GM19043 (cell line): ENCODE measurements around the gene IGSF9B.

Experiments
- ATAC-seq: cut with Tn5 transposase; IDR thresholded peaks from one replicate; pipeline ENCODE4 v1.9.1; 2021; ENCODE audit warnings: low read depth; ENCODE audit not compliant: unreplicated experiment

Gene IGSF9B

GRCh38 chr11:133938166-133938565 is 18.6 kb downstream of the IGSF9B start:
- ATAC-seq: no peak

- no peak for ATAC-seq
These were observed 19.3 kb downstream of the IGSF9B start for GRCh38 chr11:133937468-133937867.

- no peak for ATAC-seq
These were observed 19.8 kb downstream of the IGSF9B start for GRCh38 chr11:133937015-133937414.

GRCh38 chr11:133936592-133936991 is 20.2 kb downstream of the IGSF9B start:
- no peak for ATAC-seq

- no peak for ATAC-seq
These were observed 20.6 kb downstream of the IGSF9B start for GRCh38 chr11:133936136-133936535.

- no peak for ATAC-seq
These were observed 21.2 kb downstream of the IGSF9B start for GRCh38 chr11:133935551-133935910.

- no peak for ATAC-seq
These were observed 21.9 kb downstream of the IGSF9B start for GRCh38 chr11:133934599-133935550.

- no peak for ATAC-seq
These were observed 22.7 kb downstream of the IGSF9B start for GRCh38 chr11:133934096-133934495.

- ATAC-seq: no peak
These were observed 25.2 kb downstream of the IGSF9B start for GRCh38 chr11:133931449-133932060.

GRCh38 chr11:133930767-133931448 is 25.9 kb downstream of the IGSF9B start:
- ATAC-seq: no peak

- no peak for ATAC-seq
These were observed 26.6 kb downstream of the IGSF9B start for GRCh38 chr11:133930053-133930766.

- no peak for ATAC-seq
These were observed 27.2 kb downstream of the IGSF9B start for GRCh38 chr11:133929401-133930052.

- ATAC-seq: peak; percentile 45
These were observed 28.1 kb downstream of the IGSF9B start for GRCh38 chr11:133928628-133929059.

GRCh38 chr11:133927690-133928627 is 28.8 kb downstream of the IGSF9B start:
- ATAC-seq: peak; percentile 83

- ATAC-seq: no peak
These were observed 30.1 kb downstream of the IGSF9B start for GRCh38 chr11:133926466-133927246.

GRCh38 chr11:133925756-133926155 is 31.0 kb downstream of the IGSF9B start:
- no peak for ATAC-seq

- no peak for ATAC-seq
These were observed 32.1 kb downstream of the IGSF9B start for GRCh38 chr11:133924661-133925060.
